ENCODE measurements around the gene NDST1.

Gene NDST1

GRCh38 chr5:150498971-150499370 is 9.0 kb upstream of the NDST1 start:
- TF ChIP-seq CTCF (IDR thresholded peaks at IDR 0.05) = no peak
- no peak for TF ChIP-seq ZFX (IDR thresholded peaks at IDR 0.05; ENCODE audit: borderline replicate concordance)
- no peak overlapping the region for H3K27ac ChIP-seq

- TF ChIP-seq CTCF (IDR thresholded peaks at IDR 0.05) = no peak
- no peak for TF ChIP-seq ZFX (IDR thresholded peaks at IDR 0.05; ENCODE audit: borderline replicate concordance)
- H3K27ac ChIP-seq = no peak overlapping the region
Observed at GRCh38 chr5:150499437-150499956, 8.4 kb upstream of the NDST1 start.

- TF ChIP-seq CTCF (IDR thresholded peaks at IDR 0.05) = no peak
- TF ChIP-seq ZFX (IDR thresholded peaks at IDR 0.05; ENCODE audit: borderline replicate concordance) = no peak
- H3K27ac ChIP-seq = no peak overlapping the region
Observed at GRCh38 chr5:150500328-150500841, 7.5 kb upstream of the NDST1 start.

GRCh38 chr5:150500905-150501304 is 7.0 kb upstream of the NDST1 start:
- TF ChIP-seq ZFX (IDR thresholded peaks at IDR 0.05; ENCODE audit: borderline replicate concordance) (no peak), CTCF (IDR thresholded peaks at IDR 0.05) (no peak)
- no peak overlapping the region for H3K27ac ChIP-seq

GRCh38 chr5:150502106-150502505 is 5.8 kb upstream of the NDST1 start:
- H3K27ac ChIP-seq = no peak overlapping the region

GRCh38 chr5:150502847-150503246 is 5.1 kb upstream of the NDST1 start:
- no peak overlapping the region for H3K27ac ChIP-seq
- no peak for TF ChIP-seq ZFX (IDR thresholded peaks at IDR 0.05; ENCODE audit: borderline replicate concordance)
- no peak for TF ChIP-seq CTCF (IDR thresholded peaks at IDR 0.05)

More at GRCh38 chr5:150502106-150502505, 5.8 kb upstream of the NDST1 start:
- TF ChIP-seq CTCF (IDR thresholded peaks at IDR 0.05) (no peak), ZFX (IDR thresholded peaks at IDR 0.05; ENCODE audit: borderline replicate concordance) (no peak)

- H3K27ac ChIP-seq = no peak overlapping the region
- TF ChIP-seq CTCF (IDR thresholded peaks at IDR 0.05) = no peak
- TF ChIP-seq ZFX (IDR thresholded peaks at IDR 0.05; ENCODE audit: borderline replicate concordance) = no peak
Observed at GRCh38 chr5:150503386-150503785, 4.5 kb upstream of the NDST1 start.

All from 22Rv1 (cell line).